Loucy (cell line): Measurements from ENCODE around the gene HDHD5.

Source experiments
- CTCF ChIP-seq: fragments of 200-600 bp; sonication (generic); conservative IDR thresholded peaks from 2 replicates; pipeline ENCODE4 v1.5.1; 2014; ENCODE audit warnings: mild to moderate bottlenecking, antibody characterized with exemption, low read length
- EZH2phosphoT487 ChIP-seq: fragments of 200-600 bp; IDR thresholded peaks from 2 replicates; pipeline ENCODE4 v1.6.1; 2018; ENCODE audit warnings: antibody characterized with exemption, mild to moderate bottlenecking, moderate library complexity, borderline replicate concordance

DNA sequence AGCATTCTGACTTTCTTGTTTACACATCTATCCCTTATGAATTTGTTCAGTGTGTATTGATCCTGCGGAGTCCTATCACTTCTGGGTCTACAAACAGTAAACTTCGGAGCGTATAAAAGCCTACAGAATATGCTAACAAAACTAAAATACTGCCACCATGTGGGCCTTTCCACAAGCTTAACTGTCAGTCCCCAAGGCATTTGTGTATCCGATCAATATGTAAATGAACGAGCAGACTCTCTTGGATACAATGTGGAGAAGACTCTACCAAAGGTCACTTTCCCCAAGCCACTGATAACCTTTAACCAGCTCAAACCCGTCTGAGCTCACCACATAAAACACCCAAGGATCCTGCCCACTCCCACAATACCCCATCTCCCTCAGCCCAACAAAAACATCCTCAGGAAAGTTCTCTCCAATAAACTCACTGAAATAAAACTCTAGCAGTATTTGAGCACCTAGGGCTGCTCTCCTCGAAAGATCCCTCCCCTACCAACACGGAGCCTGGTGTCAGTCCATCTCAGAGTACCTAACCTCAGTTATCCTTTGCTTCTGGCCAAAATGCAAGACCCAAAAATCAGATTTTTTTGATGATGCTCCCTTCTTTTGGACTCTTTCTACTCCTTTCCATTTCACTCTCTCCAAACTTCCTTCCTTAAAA, 42.3 kb upstream of the HDHD5 start:
- TF ChIP-seq CTCF (peak; percentile 48), EZH2phosphoT487 (no peak)
